ENCODE data around the gene TESPA1.
"Not testable (repeated sequence)": the region's sequence is repeated elsewhere in the genome, so short reads cannot be mapped to it uniquely, and the experiment has no call there.

Gene TESPA1

DNA sequence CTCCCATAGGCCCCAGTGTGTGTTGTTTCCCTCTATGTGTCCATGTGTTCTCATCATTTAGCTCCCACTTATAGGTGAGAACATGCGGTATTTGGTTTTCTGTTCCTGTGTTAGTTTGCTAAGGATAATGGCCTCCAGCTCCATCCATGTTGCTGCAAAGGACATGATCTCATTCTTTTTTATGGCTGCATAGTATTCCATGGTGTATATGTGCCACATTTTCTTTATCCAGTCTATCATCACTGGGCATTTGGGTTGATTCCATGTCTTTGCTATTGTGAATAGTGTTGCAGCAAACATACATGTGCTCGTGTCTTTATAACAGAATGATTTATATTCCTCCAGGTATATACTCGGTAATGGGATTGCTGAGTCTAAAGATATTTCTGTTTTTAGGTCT, 2.2 kb upstream of the TESPA1 start:
- DNase-seq (ENCODE audit: low spot score); FAIRE-seq: not testable (repeated sequence)

GRCh38 chr12:54983536-54984101, 943 bp downstream of the TESPA1 start:
- no peak for DNase-seq (ENCODE audit: low spot score)
- no peak for FAIRE-seq

- DNase-seq (ENCODE audit: low spot score) (no peak), FAIRE-seq (no peak)
Measured at GRCh38 chr12:54981796-54982195, 2.8 kb downstream of the TESPA1 start.

- FAIRE-seq, result no peak
- no peak for DNase-seq (ENCODE audit: low spot score)
Measured at GRCh38 chr12:54980341-54980740, 4.2 kb downstream of the TESPA1 start.

- FAIRE-seq, result no peak
Measured at GRCh38 chr12:54977857-54978256, 6.7 kb downstream of the TESPA1 start.

GRCh38 chr12:54977155-54977554, 7.4 kb downstream of the TESPA1 start:
- FAIRE-seq (no peak), DNase-seq (ENCODE audit: low spot score) (peak; percentile 7)

More at GRCh38 chr12:54977857-54978256, 6.7 kb downstream of the TESPA1 start:
- no peak for DNase-seq (ENCODE audit: low spot score)

DNA sequence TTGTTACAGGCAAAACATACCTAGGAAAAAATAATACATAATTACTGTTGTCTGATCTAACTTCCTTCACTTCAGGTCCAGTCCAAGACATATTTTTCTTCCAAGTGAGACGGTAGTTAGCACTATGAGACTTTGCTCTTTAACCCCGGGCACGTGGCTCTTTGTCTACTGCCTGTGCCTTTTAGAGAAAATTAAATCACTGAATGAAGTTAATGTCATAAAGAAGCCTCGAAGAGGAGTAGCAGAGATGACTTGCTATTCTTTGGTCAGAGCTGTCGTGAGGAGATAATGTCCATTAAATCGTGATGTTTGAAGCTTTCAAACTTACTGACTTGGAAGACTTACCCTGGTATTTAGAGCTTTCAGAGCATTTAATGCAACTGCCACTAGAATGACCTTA, 8.7 kb downstream of the TESPA1 start:
- DNase-seq (ENCODE audit: low spot score) (no peak), FAIRE-seq (no peak)

DNA sequence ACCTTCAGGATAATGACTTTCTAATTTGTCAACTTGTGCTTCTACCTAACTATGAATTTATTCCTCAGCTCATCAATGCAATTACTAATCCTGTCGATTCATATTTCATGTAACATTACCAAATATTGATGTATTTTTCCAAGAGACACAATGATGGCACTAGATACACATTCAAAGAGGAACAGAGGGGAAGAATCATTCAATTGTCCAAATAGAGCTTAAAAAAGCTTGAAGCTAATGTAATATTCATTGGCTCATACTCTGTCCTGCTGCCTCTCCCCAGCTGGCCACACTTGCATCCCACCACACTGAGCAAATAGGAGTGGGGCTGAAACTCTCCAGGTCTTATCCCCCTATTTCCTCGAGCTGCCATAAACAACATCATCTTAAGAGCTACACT, 9.3 kb downstream of the TESPA1 start:
- FAIRE-seq, result no peak
- DNase-seq (ENCODE audit: low spot score), result no peak

- DNase-seq (ENCODE audit: low spot score) (no peak), FAIRE-seq (no peak)
Measured at GRCh38 chr12:54974279-54974678, 10.3 kb downstream of the TESPA1 start.

- no peak for FAIRE-seq
- DNase-seq (ENCODE audit: low spot score), result no peak
Measured at GRCh38 chr12:54973556-54973955, 11.0 kb downstream of the TESPA1 start.

- DNase-seq (ENCODE audit: low spot score) (no peak), FAIRE-seq (no peak)
Measured at GRCh38 chr12:54970741-54971140, 13.8 kb downstream of the TESPA1 start.

DNA sequence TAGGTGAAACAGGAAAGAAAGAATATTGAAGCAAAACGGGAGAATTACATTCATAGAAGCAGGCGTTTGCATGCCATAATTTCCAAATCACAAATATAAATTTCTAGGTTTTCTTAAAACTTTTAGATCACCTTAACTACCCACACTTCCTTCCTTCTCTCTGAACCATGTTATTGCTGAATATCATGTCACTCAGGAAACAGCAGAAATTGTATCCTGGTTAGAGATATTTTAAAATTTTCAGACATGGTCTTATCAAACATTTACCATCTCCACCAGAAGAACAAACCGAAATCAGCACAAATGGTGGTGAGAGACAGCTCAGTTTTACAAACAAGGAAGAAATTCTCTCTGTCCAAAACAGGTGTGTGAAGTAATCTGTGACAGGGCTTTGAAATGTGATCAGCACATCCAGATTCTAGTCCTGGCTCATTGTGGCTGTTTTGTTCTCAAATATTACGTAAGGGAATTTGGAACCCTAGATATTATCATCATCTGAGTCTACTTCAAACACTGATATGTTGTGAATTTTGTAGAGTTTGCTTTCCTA, 16.3 kb downstream of the TESPA1 start:
- DNase-seq (ENCODE audit: low spot score), result no peak

DNA sequence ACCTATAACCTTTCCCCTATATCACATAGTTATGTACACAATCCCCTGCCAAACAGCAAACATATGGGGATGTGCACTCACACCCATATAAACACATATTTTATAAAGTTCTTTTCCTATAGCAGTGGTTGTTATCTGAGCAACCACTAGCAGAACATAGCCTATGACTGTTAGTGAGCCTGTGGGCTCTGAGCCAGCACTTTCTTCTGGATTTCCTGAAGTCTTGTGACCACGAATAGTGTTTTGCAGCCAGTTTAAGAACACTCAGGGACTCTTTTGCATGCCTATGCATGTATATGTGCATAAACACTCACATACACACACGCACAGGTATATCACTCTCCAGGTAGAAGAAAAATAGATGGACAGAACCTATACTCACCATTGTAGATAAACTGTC, 17.1 kb downstream of the TESPA1 start:
- DNase-seq (ENCODE audit: low spot score) (no peak), FAIRE-seq (no peak)

More for the DNA sequence above, 16.3 kb downstream of the TESPA1 start:
- FAIRE-seq, result no peak

- no peak for DNase-seq (ENCODE audit: low spot score)
- no peak for FAIRE-seq
Measured at GRCh38 chr12:54961190-54961589, 23.4 kb downstream of the TESPA1 start.

- FAIRE-seq (no peak), DNase-seq (ENCODE audit: low spot score) (no peak)
Measured at GRCh38 chr12:54959291-54960018, 25.1 kb downstream of the TESPA1 start.

- DNase-seq (ENCODE audit: low spot score), result peak; percentile 31
- peak; percentile 38 for FAIRE-seq
Measured at GRCh38 chr12:54958048-54958658, 26.4 kb downstream of the TESPA1 start.

GRCh38 chr12:54956818-54957641, 27.5 kb downstream of the TESPA1 start:
- FAIRE-seq, result no peak

DNA sequence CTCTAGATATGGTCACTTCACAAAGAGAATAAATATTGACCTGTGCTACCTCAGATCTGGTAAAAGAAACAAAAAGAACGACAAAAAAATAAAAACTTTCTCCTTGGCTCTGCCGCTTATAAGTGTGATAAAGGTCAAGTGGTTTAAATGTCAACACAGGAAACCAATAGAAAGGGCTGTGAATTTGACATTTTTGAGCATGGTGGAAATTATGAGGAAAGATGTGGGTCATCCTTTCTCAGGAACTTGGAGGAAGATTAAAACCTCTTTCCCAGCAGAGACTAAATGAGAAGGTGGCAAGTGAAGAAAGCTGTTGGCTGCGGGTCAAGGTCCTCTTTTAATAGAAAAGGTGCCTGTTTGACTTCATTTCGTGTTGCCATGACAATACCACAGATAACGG, 28.2 kb downstream of the TESPA1 start:
- FAIRE-seq (no peak), DNase-seq (ENCODE audit: low spot score) (no peak)

More at GRCh38 chr12:54956818-54957641, 27.5 kb downstream of the TESPA1 start:
- no peak for DNase-seq (ENCODE audit: low spot score)

DNA sequence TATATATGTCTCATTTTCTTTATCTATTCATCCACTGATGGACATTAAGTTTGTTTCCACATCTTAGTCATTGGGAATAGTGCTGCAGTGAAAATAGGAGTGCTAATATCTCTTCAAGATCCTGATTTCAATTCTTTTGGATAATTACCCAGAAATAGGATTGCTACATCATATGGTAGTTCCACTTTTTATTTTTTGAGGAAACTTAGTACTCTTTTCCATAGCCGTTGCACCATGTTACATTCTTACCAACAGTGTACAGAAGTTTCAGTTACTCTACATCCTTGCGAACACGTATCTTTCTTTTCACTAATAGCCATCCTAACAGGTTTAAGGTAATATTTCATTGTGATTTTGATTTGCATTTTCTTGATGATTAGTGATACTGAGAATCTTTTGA, 29.8 kb downstream of the TESPA1 start:
- DNase-seq (ENCODE audit: low spot score) (no peak), FAIRE-seq (no peak)

DNA sequence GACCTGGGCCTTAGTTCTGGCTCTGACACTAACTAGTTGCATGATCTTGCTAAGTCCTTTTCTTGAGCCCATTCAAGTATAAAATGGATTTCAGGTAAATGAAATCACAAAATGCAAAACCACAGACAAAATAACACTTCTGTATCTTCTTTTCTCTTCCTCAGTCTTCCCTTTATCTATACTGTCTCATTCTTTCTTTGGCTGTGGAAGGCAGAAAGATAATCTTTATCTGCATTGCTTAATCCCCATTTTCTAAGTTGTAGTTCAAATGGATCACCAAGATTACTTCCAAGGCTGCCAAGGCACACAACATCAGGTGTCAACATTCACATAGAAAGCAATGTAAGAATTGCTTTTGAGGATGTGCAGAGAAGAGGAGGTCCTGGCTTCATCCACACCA, 30.3 kb downstream of the TESPA1 start:
- DNase-seq (ENCODE audit: low spot score) (no peak), FAIRE-seq (no peak)

GRCh38 chr12:54950071-54950727, 34.4 kb downstream of the TESPA1 start:
- DNase-seq (ENCODE audit: low spot score) (no peak), FAIRE-seq (no peak)

Data from RCC 7860 (cell line).